H1 (cell line): ENCODE data around the gene FBXO47. TPM values are rescaled to one million over a fixed set of nuclear protein-coding genes. Genes with fewer than 3 reads are reported as not detected.

Experiments used
- BACH1 ChIP-seq: IDR thresholded peaks from 2 replicates; pipeline ENCODE4 v1.6.1; 2012; ENCODE audit warnings: low read length, improper control_type of control experiment
- CHD2 ChIP-seq: IDR thresholded peaks from 2 replicates; pipeline ENCODE4 v1.6.1; 2012; ENCODE audit warnings: low read length, improper control_type of control experiment
- SP4 ChIP-seq: IDR thresholded peaks from 2 replicates; pipeline ENCODE4 v1.6.1; 2012; ENCODE audit warnings: low read length, inconsistent platforms
- SUZ12 ChIP-seq: fragments of 200-600 bp; sonication (generic); IDR thresholded peaks from 2 replicates; pipeline ENCODE4 v1.6.1; 2012; ENCODE audit warnings: mild to moderate bottlenecking, inconsistent platforms, low read length, moderate library complexity, mixed read lengths
- TBP ChIP-seq: IDR thresholded peaks from 2 replicates; pipeline ENCODE4 v1.6.1; 2011; ENCODE audit warnings: low read depth, low read length, improper control_type of control experiment
- polyA plus RNA-seq, 7 experiments: library from polyadenylated mRNA; depleted of rRNA in 3 of 7; stranded (reverse) in 5 of 7; unstranded in 2 of 7; fragments of >200 nt in 5 of 7; fragments of 200-250 nt in 2 of 7; gene quantifications; 1 replicate in 5 of 7; 2 replicates in 1 of 7; 4 replicates in 1 of 7; pipeline versions ENCODE4 v1.2.1 to v1.2.3, GENCODE V29; 2011 to 2013; ENCODE audit warnings: missing spikeins in 2 of 7, mixed read lengths in 2 of 7
- total RNA-seq: library from RNA; stranded (reverse); fragmentation: NEBNext Ultra II Directional; extraction: Animal tissue kit (Norgen Biotek cat#: 25700); gene quantifications from 2 replicates; pipeline ENCODE4 v1.2.1, GENCODE V29; 2021
- TF ChIP-seq, protein P1 (sequence below): IDR thresholded peaks from 2 replicates; pipeline ENCODE4 v1.6.1; 2011; ENCODE audit warnings: low read depth, mild to moderate bottlenecking, low read length; ENCODE audit not compliant: insufficient read depth

FBXO47 gene
- total and polyA plus RNA-seq, 2 of the 8 experiments (the other 6 are each of a cell fraction or from before 2014, with no cell fraction given): not detected

DNA sequence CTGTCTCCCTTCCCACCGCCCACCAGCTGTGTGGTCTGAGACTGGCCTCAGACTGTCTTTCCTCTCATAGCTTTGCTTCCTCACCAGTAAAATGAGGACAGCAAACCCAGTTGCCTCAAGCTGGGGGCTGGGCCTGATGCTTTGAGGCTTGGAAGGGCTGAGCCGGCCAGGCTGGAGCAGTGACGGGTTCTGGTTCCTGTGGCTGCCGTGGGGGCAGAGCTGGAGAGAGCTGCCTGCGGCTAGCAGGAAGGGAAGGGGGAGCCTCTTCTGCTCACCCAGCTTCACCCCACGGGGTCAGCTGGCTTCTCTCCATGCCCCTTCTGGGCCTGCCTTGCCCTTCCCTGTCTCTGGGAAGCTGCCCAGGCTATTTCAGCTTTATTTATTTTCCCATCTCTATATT is 73.6 kb downstream of the FBXO47 start (continued):
- no peak for TF ChIP-seq TBP
- no peak for TF ChIP-seq CHD2
- TF ChIP-seq SUZ12: no peak
- TF ChIP-seq, protein P1, sequence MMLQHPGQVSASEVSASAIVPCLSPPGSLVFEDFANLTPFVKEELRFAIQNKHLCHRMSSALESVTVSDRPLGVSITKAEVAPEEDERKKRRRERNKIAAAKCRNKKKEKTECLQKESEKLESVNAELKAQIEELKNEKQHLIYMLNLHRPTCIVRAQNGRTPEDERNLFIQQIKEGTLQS: no peak
- no peak for TF ChIP-seq BACH1
- no peak for TF ChIP-seq SP4
